ENCODE data around the gene APBA2.

DNA sequence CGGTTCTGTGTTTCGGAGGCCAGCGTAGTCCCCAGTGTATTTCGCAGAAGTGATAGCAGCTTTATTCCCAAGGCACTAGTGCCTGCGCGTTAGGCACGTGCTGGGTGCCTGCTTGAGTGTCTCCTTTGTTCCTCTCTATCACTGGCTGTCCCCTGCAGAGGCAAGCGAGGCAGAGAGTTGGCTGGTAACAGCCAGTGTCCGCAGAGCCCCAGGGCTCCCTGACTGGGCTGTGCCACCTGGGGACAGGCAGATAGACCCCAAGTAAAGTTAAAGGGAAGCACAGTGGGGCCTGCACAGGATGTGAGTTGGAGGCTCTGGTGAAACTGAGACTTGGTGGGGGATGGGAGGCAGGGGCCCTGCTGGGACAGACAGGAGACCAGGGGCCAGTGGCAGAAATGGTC, 50.7 kb downstream of the APBA2 start:
- TF ChIP-seq, protein P1, sequence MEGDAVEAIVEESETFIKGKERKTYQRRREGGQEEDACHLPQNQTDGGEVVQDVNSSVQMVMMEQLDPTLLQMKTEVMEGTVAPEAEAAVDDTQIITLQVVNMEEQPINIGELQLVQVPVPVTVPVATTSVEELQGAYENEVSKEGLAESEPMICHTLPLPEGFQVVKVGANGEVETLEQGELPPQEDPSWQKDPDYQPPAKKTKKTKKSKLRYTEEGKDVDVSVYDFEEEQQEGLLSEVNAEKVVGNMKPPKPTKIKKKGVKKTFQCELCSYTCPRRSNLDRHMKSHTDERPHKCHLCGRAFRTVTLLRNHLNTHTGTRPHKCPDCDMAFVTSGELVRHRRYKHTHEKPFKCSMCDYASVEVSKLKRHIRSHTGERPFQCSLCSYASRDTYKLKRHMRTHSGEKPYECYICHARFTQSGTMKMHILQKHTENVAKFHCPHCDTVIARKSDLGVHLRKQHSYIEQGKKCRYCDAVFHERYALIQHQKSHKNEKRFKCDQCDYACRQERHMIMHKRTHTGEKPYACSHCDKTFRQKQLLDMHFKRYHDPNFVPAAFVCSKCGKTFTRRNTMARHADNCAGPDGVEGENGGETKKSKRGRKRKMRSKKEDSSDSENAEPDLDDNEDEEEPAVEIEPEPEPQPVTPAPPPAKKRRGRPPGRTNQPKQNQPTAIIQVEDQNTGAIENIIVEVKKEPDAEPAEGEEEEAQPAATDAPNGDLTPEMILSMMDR (IDR thresholded peaks at IDR 0.05) = no peak
- TF ChIP-seq POLR2A (IDR thresholded peaks at IDR 0.05) = no peak
